Esophagus squamous epithelium (tissue), 5 donors: ENCODE results near the gene TMEM201. TPM values are rescaled to one million over a fixed set of nuclear protein-coding genes. Genes with fewer than 3 reads are reported as not detected.

Source experiments
- DNase-seq: peaks from one replicate; lab custom pipeline; 2025; lab: John Stamatoyannopoulos, UW
- H3K27ac ChIP-seq, 4 donors: fragments of 200-600 bp; sonication (generic); one replicate each; pipeline ENCODE4 v1.5.1; 2016 to 2019; ENCODE audit warnings: mild to moderate bottlenecking in 1 of 4
- H3K27me3 ChIP-seq, 4 donors: fragments of 200-600 bp; sonication (generic); 1 replicate in 3 of 4; 2 replicates in 1 of 4; pipeline versions ENCODE4 v1.5.1 to v1.6.0; 2017 to 2021; ENCODE audit warnings: antibody characterized with exemption in 1 of 4
- H3K36me3 ChIP-seq, 3 donors: fragments of 200-600 bp; sonication (generic); one replicate each; pipeline ENCODE4 v1.5.1; 2016 to 2019
- H3K4me1 ChIP-seq, 3 donors: fragments of 200-600 bp; sonication (generic); one replicate each; pipeline ENCODE4 v1.5.1; 2017 to 2019
- H3K4me3 ChIP-seq, 4 donors: fragments of 200-600 bp; sonication (generic); 1 replicate in 3 of 4; 2 replicates in 1 of 4; pipeline ENCODE4 v1.5.1; 2016 to 2019; ENCODE audit warnings: mild to moderate bottlenecking in 2 of 4, moderate library complexity in 1 of 4
- H3K9me3 ChIP-seq, 3 donors: fragments of 200-600 bp; sonication (generic); one replicate each; pipeline ENCODE4 v1.5.1; 2016 to 2019
- CTCF ChIP-seq, 6 experiments: fragments of 450-650 bp in 4 of 6; fragments of 200-600 bp in 2 of 6; sonication (generic) in 2 of 6; IDR thresholded peaks; one replicate each; pipeline ENCODE4 v1.5.1; 2016 to 2019; ENCODE audit warnings: antibody characterized with exemption in 6 of 6, mild to moderate bottlenecking in 4 of 6, moderate library complexity in 4 of 6
- POLR2A ChIP-seq, 4 donors: fragments of 450-650 bp; IDR thresholded peaks; one replicate each; pipeline ENCODE4 v1.6.1; 2017; ENCODE audit warnings: antibody characterized with exemption in 4 of 4, mild to moderate bottlenecking in 4 of 4, moderate library complexity in 3 of 4
- WGBS, 2 donors: methylation state at CpG; one replicate each; pipeline ENCODE4 v1.1.5; 2018; 5-methylcytosine and 5-hydroxymethylcytosine counted together
- intact Hi-C: fragments of 100-400 bp; cut with DNase I; formaldehyde crosslinking; loops from one replicate; pipeline ENCODE4 v1.15.0; 2022
- total RNA-seq, 4 donors: library from RNA; depleted of rRNA; stranded (reverse); fragments of >200 nt; gene quantifications; one replicate each; pipeline ENCODE4 v1.1.0, GENCODE V29; 2016
- donor health status: DM: yes; HTN: yes; CAD: no.

TMEM201 gene
- total RNA-seq, 4 donors from 2014 or later: 5.0 to 10.3 (median 8.7) TPM

GRCh38 chr1:9603307-9603706 is 14.6 kb downstream of the TMEM201 start:
- Histone ChIP-seq H3K27ac (no peak overlapping the region), H3K36me3 (peaks cover 15 to 90% (median 16%) of the 10 kb centered on the region in 3 donors), H3K9me3 (no peaks in the 10 kb centered on the region), H3K4me1 (peaks cover 0 to 4% (median 0%) of the 10 kb centered on the region in 3 donors), H3K27me3 (no peaks in the 10 kb centered on the region), H3K4me3 (no peak overlapping the region)
- DNase-seq: no peak
- no peak for TF ChIP-seq POLR2A (IDR thresholded peaks at IDR 0.05)
- TF ChIP-seq CTCF (IDR thresholded peaks at IDR 0.05): no peak
- 95% methylated on average over 7 of the region's 14 CpGs; no CpG with 5 or more reads in 1 of the 2 donors for WGBS, 2 donors
- intact Hi-C loops: no loop called here

- no peaks in the 10 kb centered on the region for H3K27me3 ChIP-seq
- no peaks in the 10 kb centered on the region for H3K9me3 ChIP-seq
- H3K36me3 ChIP-seq: peaks cover 16 to 90% (median 17%) of the 10 kb centered on the region in 3 donors
- TF ChIP-seq CTCF (IDR thresholded peaks at IDR 0.05) (no peak), POLR2A (IDR thresholded peaks at IDR 0.05) (no peak)
- 91 to 93% methylated on average over 33 to 35 of the region's 42 CpGs for WGBS, 2 donors
- H3K27ac ChIP-seq: no peak overlapping the region
- H3K4me3 ChIP-seq: no peak overlapping the region
- DNase-seq: no peak
- H3K4me1 ChIP-seq: peaks cover 0 to 4% (median 0%) of the 10 kb centered on the region in 3 donors
- intact Hi-C loops: no loop called here
These were observed 15.3 kb downstream of the TMEM201 start for GRCh38 chr1:9603766-9604753.

- Histone ChIP-seq H3K27ac (no peak overlapping the region), H3K4me3 (no peak overlapping the region), H3K4me1 (peaks cover 0 to 4% (median 0%) of the 10 kb centered on the region in 3 donors), H3K27me3 (no peaks in the 10 kb centered on the region), H3K36me3 (peaks cover 21 to 90% (median 24%) of the 10 kb centered on the region in 3 donors), H3K9me3 (no peaks in the 10 kb centered on the region)
- TF ChIP-seq CTCF (IDR thresholded peaks at IDR 0.05): no peak
- TF ChIP-seq POLR2A (IDR thresholded peaks at IDR 0.05): no peak
- intact Hi-C loops: no loop called here
- WGBS, 2 donors: 85 to 89% methylated on average over 15 of the region's 15 CpGs
- DNase-seq: no peak
These were observed 16.1 kb downstream of the TMEM201 start for GRCh38 chr1:9604836-9605235.

GRCh38 chr1:9605946-9606455 is 17.3 kb downstream of the TMEM201 start:
- Histone ChIP-seq H3K36me3 (peaks cover 15 to 90% (median 29%) of the 10 kb centered on the region in 3 donors), H3K27me3 (no peaks in the 10 kb centered on the region), H3K4me1 (peaks cover 0 to 4% (median 0%) of the 10 kb centered on the region in 3 donors), H3K4me3 (no peak overlapping the region), H3K27ac (no peak overlapping the region), H3K9me3 (no peaks in the 10 kb centered on the region)
- DNase-seq: no peak
- 96 to 100% methylated on average over 2 to 4 of the region's 14 CpGs for WGBS, 2 donors
- intact Hi-C loops: no loop called here
- TF ChIP-seq CTCF (IDR thresholded peaks at IDR 0.05): no peak
- TF ChIP-seq POLR2A (IDR thresholded peaks at IDR 0.05): no peak

- no peak for TF ChIP-seq CTCF (IDR thresholded peaks at IDR 0.05)
- TF ChIP-seq POLR2A (IDR thresholded peaks at IDR 0.05): no peak
- intact Hi-C loops: no loop called here
- Histone ChIP-seq H3K27ac (no peak overlapping the region), H3K27me3 (no peaks in the 10 kb centered on the region), H3K9me3 (no peaks in the 10 kb centered on the region), H3K4me1 (peaks cover 0 to 4% (median 0%) of the 10 kb centered on the region in 3 donors), H3K36me3 (peaks cover 10 to 90% (median 29%) of the 10 kb centered on the region in 3 donors), H3K4me3 (no peak overlapping the region)
- DNase-seq: no peak
- 83 to 96% methylated on average over 7 to 8 of the region's 21 CpGs for WGBS, 2 donors
These were observed 17.7 kb downstream of the TMEM201 start for GRCh38 chr1:9606458-9606857.
